ENCODE measurements around the gene VPS37B.

VPS37B gene

GRCh38 chr12:122867691-122868461 lies 28.0 kb downstream of the VPS37B start:
- Histone ChIP-seq H2BK5ac (ENCODE audit: low read depth, low read length, poor library complexity) (no peak overlapping the region), H4K91ac (ENCODE audit: low read depth, low read length) (no peak overlapping the region), H3K14ac (ENCODE audit: low read length) (no peak overlapping the region), H3K4me3 (ENCODE audit: low read depth, low read length) (no peak overlapping the region), H4K12ac (ENCODE audit: low read depth, low read length) (no peak overlapping the region), H2AK5ac (ENCODE audit: low read length) (no peak overlapping the region), H3K27ac (ENCODE audit: low read depth, low read length) (no peak overlapping the region), H3K4ac (ENCODE audit: low read depth, low read length) (no peak overlapping the region), H2AFZ (ENCODE audit: insufficient read depth, low read length, poor library complexity) (no peak overlapping the region), H2BK120ac (ENCODE audit: insufficient read depth, low read length, poor library complexity) (no peak overlapping the region), H3K4me1 (ENCODE audit: control insufficient read depth in 1 of 2, insufficient read depth in 2 of 2, low read length in 2 of 2) (peaks cover 12 to 23% of the 10 kb centered on the region in 2 experiments), H3K36me3 (ENCODE audit: control insufficient read depth in 1 of 2, insufficient read depth in 2 of 2, low read length in 2 of 2) (peaks cover 52 to 63% of the 10 kb centered on the region in 2 experiments), H2BK12ac (ENCODE audit: low read length) (no peak overlapping the region), H3K23ac (ENCODE audit: low read length) (no peak overlapping the region), H3K79me2 (ENCODE audit: control insufficient read depth, insufficient read depth, low read length, poor library complexity) (peaks cover 2% of the 10 kb centered on the region), H3K79me1 (ENCODE audit: low read length) (peaks cover 7% of the 10 kb centered on the region), H3K9ac (ENCODE audit: low read length) (no peak overlapping the region), H3K18ac (ENCODE audit: low read length) (no peak overlapping the region), H3K4me2 (ENCODE audit: low read length) (no peak overlapping the region), H3K9me3 (ENCODE audit: insufficient read depth, low read depth, low read length) (no peaks in the 10 kb centered on the region), H4K8ac (ENCODE audit: low read depth, low read length) (no peak overlapping the region), H3K27me3 (ENCODE audit: insufficient read depth, low read length) (no peaks in the 10 kb centered on the region)
- no CpG with 5 or more reads among the region's 33 CpGs for WGBS (ENCODE audit: extremely low coverage, insufficient coverage, insufficient read length)
- peak; percentile 18 to 48 for DNase-seq

GRCh38 chr12:122866950-122867607 lies 28.8 kb downstream of the VPS37B start:
- Histone ChIP-seq H3K4me1 (ENCODE audit: control insufficient read depth in 1 of 2, insufficient read depth in 2 of 2, low read length in 2 of 2) (peaks cover 10 to 17% of the 10 kb centered on the region in 2 experiments), H3K14ac (ENCODE audit: low read length) (no peak overlapping the region), H3K9ac (ENCODE audit: low read length) (no peak overlapping the region), H3K79me2 (ENCODE audit: control insufficient read depth, insufficient read depth, low read length, poor library complexity) (peaks cover 2% of the 10 kb centered on the region), H3K27ac (ENCODE audit: low read depth, low read length) (no peak overlapping the region), H2AK5ac (ENCODE audit: low read length) (no peak overlapping the region), H4K91ac (ENCODE audit: low read depth, low read length) (no peak overlapping the region), H4K8ac (ENCODE audit: low read depth, low read length) (no peak overlapping the region), H3K79me1 (ENCODE audit: low read length) (peaks cover 6% of the 10 kb centered on the region), H2BK5ac (ENCODE audit: low read depth, low read length, poor library complexity) (no peak overlapping the region), H2BK120ac (ENCODE audit: insufficient read depth, low read length, poor library complexity) (no peak overlapping the region), H2BK12ac (ENCODE audit: low read length) (no peak overlapping the region), H3K23ac (ENCODE audit: low read length) (no peak overlapping the region), H4K12ac (ENCODE audit: low read depth, low read length) (no peak overlapping the region), H3K9me3 (ENCODE audit: insufficient read depth, low read depth, low read length) (no peaks in the 10 kb centered on the region), H3K27me3 (ENCODE audit: insufficient read depth, low read length) (no peaks in the 10 kb centered on the region), H3K18ac (ENCODE audit: low read length) (no peak overlapping the region), H3K36me3 (ENCODE audit: control insufficient read depth in 1 of 2, insufficient read depth in 2 of 2, low read length in 2 of 2) (peaks cover 53 to 63% of the 10 kb centered on the region in 2 experiments), H2AFZ (ENCODE audit: insufficient read depth, low read length, poor library complexity) (no peak overlapping the region), H3K4me2 (ENCODE audit: low read length) (no peak overlapping the region), H3K4me3 (ENCODE audit: low read depth, low read length) (no peak overlapping the region), H3K4ac (ENCODE audit: low read depth, low read length) (no peak overlapping the region)
- DNase-seq, result no peak
- WGBS (ENCODE audit: extremely low coverage, insufficient coverage, insufficient read length), result no CpG with 5 or more reads among the region's 36 CpGs

- Histone ChIP-seq H3K4me3 (ENCODE audit: low read depth, low read length) (no peak overlapping the region), H3K23ac (ENCODE audit: low read length) (no peak overlapping the region), H3K79me2 (ENCODE audit: control insufficient read depth, insufficient read depth, low read length, poor library complexity) (peaks cover 2% of the 10 kb centered on the region), H3K27ac (ENCODE audit: low read depth, low read length) (no peak overlapping the region), H3K9ac (ENCODE audit: low read length) (no peak overlapping the region), H2BK120ac (ENCODE audit: insufficient read depth, low read length, poor library complexity) (no peak overlapping the region), H3K14ac (ENCODE audit: low read length) (no peak overlapping the region), H2AK5ac (ENCODE audit: low read length) (no peak overlapping the region), H3K4ac (ENCODE audit: low read depth, low read length) (no peak overlapping the region), H3K18ac (ENCODE audit: low read length) (no peak overlapping the region), H4K91ac (ENCODE audit: low read depth, low read length) (no peak overlapping the region), H3K36me3 (ENCODE audit: control insufficient read depth in 1 of 2, insufficient read depth in 2 of 2, low read length in 2 of 2) (peaks cover 57 to 67% of the 10 kb centered on the region in 2 experiments), H3K27me3 (ENCODE audit: insufficient read depth, low read length) (no peaks in the 10 kb centered on the region), H2BK5ac (ENCODE audit: low read depth, low read length, poor library complexity) (no peak overlapping the region), H2AFZ (ENCODE audit: insufficient read depth, low read length, poor library complexity) (no peak overlapping the region), H4K8ac (ENCODE audit: low read depth, low read length) (no peak overlapping the region), H3K79me1 (ENCODE audit: low read length) (peaks cover 3% of the 10 kb centered on the region), H4K12ac (ENCODE audit: low read depth, low read length) (no peak overlapping the region), H3K4me2 (ENCODE audit: low read length) (no peak overlapping the region), H2BK12ac (ENCODE audit: low read length) (no peak overlapping the region), H3K9me3 (ENCODE audit: insufficient read depth, low read depth, low read length) (no peaks in the 10 kb centered on the region), H3K4me1 (ENCODE audit: control insufficient read depth in 1 of 2, insufficient read depth in 2 of 2, low read length in 2 of 2) (peaks cover 5 to 10% of the 10 kb centered on the region in 2 experiments)
- WGBS (ENCODE audit: extremely low coverage, insufficient coverage, insufficient read length), result no CpG with 5 or more reads among the region's 17 CpGs
- no peak for DNase-seq
Observed at GRCh38 chr12:122866379-122866778, 29.5 kb downstream of the VPS37B start.

- H3K36me3 ChIP-seq (ENCODE audit: control insufficient read depth in 1 of 2, insufficient read depth in 2 of 2, low read length in 2 of 2), result peaks cover 56 to 64% of the 10 kb centered on the region in 2 experiments
- H3K23ac ChIP-seq (ENCODE audit: low read length), result no peak overlapping the region
- peak in 1 of 2 donors; percentile 45 for DNase-seq
- no CpG with 5 or more reads among the region's 43 CpGs for WGBS (ENCODE audit: extremely low coverage, insufficient coverage, insufficient read length)
- H3K4ac ChIP-seq (ENCODE audit: low read depth, low read length), result no peak overlapping the region
- H3K18ac ChIP-seq (ENCODE audit: low read length), result no peak overlapping the region
- no peak overlapping the region for H4K8ac ChIP-seq (ENCODE audit: low read depth, low read length)
- no peaks in the 10 kb centered on the region for H3K27me3 ChIP-seq (ENCODE audit: insufficient read depth, low read length)
- no peak overlapping the region for H3K14ac ChIP-seq (ENCODE audit: low read length)
- H3K4me3 ChIP-seq (ENCODE audit: low read depth, low read length), result no peak overlapping the region
- H2AFZ ChIP-seq (ENCODE audit: insufficient read depth, low read length, poor library complexity), result no peak overlapping the region
- no peak overlapping the region for H4K91ac ChIP-seq (ENCODE audit: low read depth, low read length)
- H2BK120ac ChIP-seq (ENCODE audit: insufficient read depth, low read length, poor library complexity), result no peak overlapping the region
- H3K9ac ChIP-seq (ENCODE audit: low read length), result no peak overlapping the region
- no peak overlapping the region for H2BK12ac ChIP-seq (ENCODE audit: low read length)
- H3K79me2 ChIP-seq (ENCODE audit: control insufficient read depth, insufficient read depth, low read length, poor library complexity), result no peaks in the 10 kb centered on the region
- no peak overlapping the region for H2BK5ac ChIP-seq (ENCODE audit: low read depth, low read length, poor library complexity)
- H3K4me2 ChIP-seq (ENCODE audit: low read length), result no peak overlapping the region
- no peak overlapping the region for H3K27ac ChIP-seq (ENCODE audit: low read depth, low read length)
- H3K9me3 ChIP-seq (ENCODE audit: insufficient read depth, low read depth, low read length), result no peaks in the 10 kb centered on the region
- no peak overlapping the region for H2AK5ac ChIP-seq (ENCODE audit: low read length)
- no peaks in the 10 kb centered on the region for H3K79me1 ChIP-seq (ENCODE audit: low read length)
- no peak overlapping the region for H4K12ac ChIP-seq (ENCODE audit: low read depth, low read length)
- H3K4me1 ChIP-seq (ENCODE audit: control insufficient read depth in 1 of 2, insufficient read depth in 2 of 2, low read length in 2 of 2), result peaks cover 0 to 4% of the 10 kb centered on the region in 2 experiments
Observed at GRCh38 chr12:122865268-122866231, 30.4 kb downstream of the VPS37B start.
